Choroid plexus epithelial cell (primary cell): ENCODE measurements around the gene SEC31A.
A peak's percentile ranks its signal among the peaks of the same experiment; 100 is the strongest.
"Not testable (repeated sequence)": the region's sequence is repeated elsewhere in the genome, so short reads cannot be mapped to it uniquely, and the experiment has no call there.

ENCODE experiments used
- DNase-seq: peaks from one replicate; pipeline ENCODE4 v3.0.0-alpha.2; 2010; ENCODE audit warnings: low read depth
- H3K4me3 ChIP-seq: 2 replicates; pipeline ENCODE4 v1.5.1; 2011; ENCODE audit warnings: low read depth, mild to moderate bottlenecking, control low read depth, low read length, moderate library complexity
- TF ChIP-seq, protein P1 (sequence below): conservative IDR thresholded peaks from 2 replicates; pipeline ENCODE4 v1.5.1; 2011; ENCODE audit warnings: low read depth, mild to moderate bottlenecking, control low read depth, inconsistent platforms, low read length, moderate library complexity

SEC31A gene

DNA sequence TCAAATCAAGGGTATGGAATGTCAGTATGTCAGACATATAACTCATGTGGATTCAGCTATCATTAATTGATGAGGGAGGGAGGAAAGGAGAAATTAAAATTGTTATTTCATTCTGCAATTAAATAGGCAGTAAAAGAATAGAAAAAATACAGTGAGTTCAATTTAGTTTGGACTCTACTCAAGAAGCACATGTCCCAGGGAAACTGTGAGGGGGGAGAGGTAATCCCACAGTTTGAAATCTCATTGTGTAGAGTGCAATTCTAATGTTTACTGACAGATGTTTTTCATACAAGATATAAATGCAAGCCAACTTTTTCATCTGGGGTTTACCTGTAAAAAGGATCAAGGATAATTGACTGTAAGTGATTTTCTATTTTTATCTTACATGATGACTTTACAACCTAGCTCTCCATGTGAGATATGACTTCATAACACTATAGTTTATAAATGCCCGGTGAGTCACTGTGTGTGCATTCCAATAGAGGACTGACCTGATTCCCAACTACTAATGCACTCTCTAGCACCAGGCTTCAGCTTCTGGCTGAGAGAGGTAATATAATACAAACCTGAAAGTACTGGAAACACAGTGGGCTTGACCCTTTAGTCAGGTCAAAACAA lies 57.1 kb downstream of the SEC31A start:
- TF ChIP-seq, protein P1, sequence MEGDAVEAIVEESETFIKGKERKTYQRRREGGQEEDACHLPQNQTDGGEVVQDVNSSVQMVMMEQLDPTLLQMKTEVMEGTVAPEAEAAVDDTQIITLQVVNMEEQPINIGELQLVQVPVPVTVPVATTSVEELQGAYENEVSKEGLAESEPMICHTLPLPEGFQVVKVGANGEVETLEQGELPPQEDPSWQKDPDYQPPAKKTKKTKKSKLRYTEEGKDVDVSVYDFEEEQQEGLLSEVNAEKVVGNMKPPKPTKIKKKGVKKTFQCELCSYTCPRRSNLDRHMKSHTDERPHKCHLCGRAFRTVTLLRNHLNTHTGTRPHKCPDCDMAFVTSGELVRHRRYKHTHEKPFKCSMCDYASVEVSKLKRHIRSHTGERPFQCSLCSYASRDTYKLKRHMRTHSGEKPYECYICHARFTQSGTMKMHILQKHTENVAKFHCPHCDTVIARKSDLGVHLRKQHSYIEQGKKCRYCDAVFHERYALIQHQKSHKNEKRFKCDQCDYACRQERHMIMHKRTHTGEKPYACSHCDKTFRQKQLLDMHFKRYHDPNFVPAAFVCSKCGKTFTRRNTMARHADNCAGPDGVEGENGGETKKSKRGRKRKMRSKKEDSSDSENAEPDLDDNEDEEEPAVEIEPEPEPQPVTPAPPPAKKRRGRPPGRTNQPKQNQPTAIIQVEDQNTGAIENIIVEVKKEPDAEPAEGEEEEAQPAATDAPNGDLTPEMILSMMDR, result peak; percentile 36
- H3K4me3 ChIP-seq, result no peak overlapping the region
- peak; percentile 94 for DNase-seq

DNA sequence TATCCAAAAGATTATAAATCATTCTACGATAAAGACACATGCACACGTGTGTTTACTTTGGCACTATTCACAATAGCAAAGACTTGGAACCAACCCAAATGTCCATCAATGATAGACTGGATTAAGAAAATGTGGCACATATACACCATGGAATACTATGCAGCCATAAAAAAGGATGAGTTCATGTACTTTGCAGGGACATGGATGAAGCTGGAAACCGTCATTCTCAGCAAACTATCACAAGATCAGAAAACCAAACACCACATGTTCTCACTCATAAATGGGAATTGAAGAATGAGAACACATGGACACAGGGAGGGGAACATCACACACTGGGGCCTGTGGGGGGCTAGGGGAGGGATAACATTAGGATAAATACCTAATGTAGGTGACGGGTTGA lies 57.9 kb downstream of the SEC31A start:
- not testable (repeated sequence) for DNase-seq

DNA sequence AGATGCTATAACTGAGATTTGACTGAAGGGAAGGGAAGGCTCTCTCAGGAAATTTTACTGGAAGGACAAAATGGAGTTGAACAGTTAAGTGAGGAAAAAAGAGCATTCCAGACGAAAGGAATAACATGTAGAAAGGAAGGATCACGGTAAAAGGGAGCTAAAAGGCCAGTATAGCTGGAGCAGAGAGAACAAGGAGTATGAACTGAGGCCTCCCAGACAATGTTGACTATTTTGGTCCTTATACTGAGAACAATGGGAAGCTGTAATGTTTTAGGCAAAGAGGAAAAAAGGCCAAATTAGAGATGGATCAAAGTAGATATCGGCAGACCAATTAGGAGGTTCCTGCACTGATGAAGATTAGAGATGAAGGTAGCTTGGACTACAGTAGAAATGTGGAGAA lies 65.5 kb downstream of the SEC31A start:
- TF ChIP-seq, protein P1, result no peak
- H3K4me3 ChIP-seq, result no peak overlapping the region
- DNase-seq, result no peak

More for the DNA sequence above, 57.9 kb downstream of the SEC31A start:
- not testable (repeated sequence) for H3K4me3 ChIP-seq

DNA sequence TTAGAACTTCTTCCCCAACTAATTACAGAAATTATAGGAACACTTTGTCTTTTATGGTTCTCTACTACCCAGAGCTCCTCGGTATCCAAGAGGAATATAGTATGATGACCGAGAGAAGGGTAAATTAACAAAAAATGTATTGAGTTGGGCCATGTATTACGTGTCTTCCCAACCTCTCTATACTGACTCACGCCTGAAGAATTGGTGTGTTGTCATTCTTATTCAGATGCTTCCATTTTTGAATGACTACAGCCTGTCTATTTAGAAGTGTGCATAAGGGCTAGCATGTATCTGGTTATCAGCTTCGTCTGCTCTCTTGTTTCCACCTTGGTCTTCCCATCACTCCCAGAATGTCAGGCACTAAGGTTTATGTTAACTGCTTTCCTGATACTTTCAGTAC lies 67.9 kb downstream of the SEC31A start:
- H3K4me3 ChIP-seq, result no peak overlapping the region
- peak; percentile 65 for DNase-seq
- TF ChIP-seq, protein P1, result no peak

DNA sequence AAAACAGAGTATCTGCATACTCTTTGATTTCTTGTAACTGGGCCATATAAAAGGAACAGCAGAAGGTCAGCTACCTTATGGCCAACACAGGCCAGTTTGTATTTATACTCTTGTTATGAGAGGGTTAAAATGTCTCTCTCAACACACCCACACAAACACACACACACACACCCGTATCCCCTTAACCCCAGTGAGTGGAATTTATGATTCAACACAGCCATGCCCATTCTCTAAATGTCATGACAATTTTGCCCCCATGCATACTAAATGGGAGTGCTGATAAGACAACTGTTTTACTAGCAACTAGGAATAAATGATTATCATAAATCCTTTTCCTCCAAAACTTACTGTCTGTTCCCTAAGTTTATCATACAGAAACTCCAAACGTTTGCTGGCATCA lies 70.3 kb downstream of the SEC31A start:
- TF ChIP-seq, protein P1, result no peak
- no peak for DNase-seq
- H3K4me3 ChIP-seq, result no peak overlapping the region

DNA sequence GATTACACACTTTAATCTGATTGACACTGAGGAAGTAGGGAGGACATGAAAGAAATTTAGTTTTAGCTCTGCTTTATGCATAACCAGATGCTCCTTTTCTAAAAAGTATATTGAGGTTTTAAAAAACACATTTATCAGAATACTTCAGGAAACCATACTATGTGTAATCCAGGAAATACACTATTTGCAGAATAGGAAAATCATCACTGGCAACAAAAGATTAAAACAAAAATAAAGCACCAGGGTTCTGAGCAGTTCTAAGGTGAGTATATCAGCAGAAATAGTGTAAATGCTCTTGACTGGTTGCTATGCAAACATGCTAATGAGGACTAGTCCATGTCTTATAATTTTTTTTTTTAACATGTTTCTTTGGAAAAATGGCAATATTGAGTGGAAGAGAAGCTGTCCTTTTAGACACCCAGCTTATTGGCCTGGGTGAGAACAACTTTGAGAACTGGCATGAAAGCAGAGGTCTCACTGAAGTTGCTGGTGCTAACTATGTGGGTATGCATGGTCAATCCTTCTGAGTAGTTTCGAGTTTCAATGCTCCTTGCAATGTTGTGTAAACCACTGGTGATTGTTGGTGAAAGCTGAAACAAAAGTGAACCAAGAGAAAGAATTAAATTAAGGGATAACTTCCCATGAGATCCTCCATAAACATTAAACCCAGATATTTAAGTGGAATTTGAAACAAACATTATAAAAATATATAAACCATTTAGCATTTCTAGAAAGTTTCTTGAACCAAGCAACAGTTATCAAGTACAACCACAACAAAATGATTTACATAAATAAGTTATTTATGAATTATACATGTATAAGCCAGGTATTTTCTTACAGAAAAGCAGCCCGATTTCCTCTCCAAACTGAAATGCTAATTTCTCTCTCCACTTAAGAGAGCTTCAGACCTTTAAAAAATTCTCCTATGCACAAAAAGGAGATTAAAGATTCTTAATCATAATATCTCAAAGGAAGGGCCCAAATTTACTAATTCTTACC lies 72.0 kb downstream of the SEC31A start:
- no peak overlapping the region for H3K4me3 ChIP-seq
- TF ChIP-seq, protein P1, result no peak
- no peak for DNase-seq

DNA sequence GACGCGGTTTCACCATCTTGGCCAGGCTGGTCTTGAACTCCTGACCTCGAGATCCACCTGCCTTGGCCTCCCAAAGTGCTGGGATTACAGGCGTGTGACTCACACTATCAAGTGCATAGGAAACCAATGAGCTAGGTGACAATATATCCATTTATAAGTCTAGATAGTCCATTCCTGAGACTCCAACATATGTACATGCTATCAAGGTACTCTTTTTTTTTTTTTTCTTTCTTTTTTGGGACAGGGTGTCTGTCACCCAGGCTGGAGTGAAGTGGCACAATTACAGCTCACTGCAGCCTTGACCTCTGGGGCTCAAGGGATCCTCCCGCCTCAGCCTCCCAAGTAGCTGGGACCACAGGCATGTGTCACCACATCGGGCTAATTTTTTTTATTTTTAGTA lies 74.1 kb downstream of the SEC31A start:
- not testable (repeated sequence) for DNase-seq, H3K4me3 ChIP-seq

DNA sequence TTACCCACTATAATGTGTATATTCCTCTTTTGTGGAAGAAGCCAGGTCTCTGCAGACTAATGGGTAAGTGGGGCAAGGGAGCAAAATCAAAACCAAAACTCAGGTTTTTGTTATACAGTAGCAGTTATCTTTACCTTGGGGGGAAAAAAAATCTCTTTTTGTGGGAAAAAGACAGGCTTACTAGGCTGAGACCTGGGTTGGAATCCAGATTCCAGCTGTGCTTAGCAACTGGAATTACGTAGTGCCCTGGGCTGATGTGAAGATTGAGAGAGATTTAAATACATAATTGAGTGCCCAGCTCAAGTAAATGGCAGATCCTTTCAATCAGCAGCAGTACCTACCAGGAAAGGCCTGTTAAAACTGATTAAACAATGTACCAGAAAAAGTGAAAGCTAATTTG lies 76.9 kb downstream of the SEC31A start:
- TF ChIP-seq, protein P1, result no peak
- no peak for DNase-seq
- no peak overlapping the region for H3K4me3 ChIP-seq
